Fibroblast of skin of scalp (primary cell): ENCODE results near the gene NCKAP5.

Experiments
- DNase-seq: peaks from one replicate; pipeline ENCODE4 v3.0.0-alpha.2; 2013

The NCKAP5 gene

GRCh38 chr2:132911726-132912724 lies 656.2 kb downstream of the NCKAP5 start:
- no peak for DNase-seq

GRCh38 chr2:132910432-132910831 lies 657.8 kb downstream of the NCKAP5 start:
- no peak for DNase-seq

- DNase-seq: peak; percentile 26
These were observed 658.8 kb downstream of the NCKAP5 start for GRCh38 chr2:132909427-132909826.

GRCh38 chr2:132904142-132904842 lies 664.0 kb downstream of the NCKAP5 start:
- no peak for DNase-seq

- DNase-seq: no peak
These were observed 665.6 kb downstream of the NCKAP5 start for GRCh38 chr2:132902626-132903025.

GRCh38 chr2:132901661-132902060 lies 666.6 kb downstream of the NCKAP5 start:
- DNase-seq: peak; percentile 13

- DNase-seq: no peak
These were observed 671.2 kb downstream of the NCKAP5 start for GRCh38 chr2:132897111-132897510.

- no peak for DNase-seq
These were observed 672.2 kb downstream of the NCKAP5 start for GRCh38 chr2:132896073-132896472.

GRCh38 chr2:132891498-132891897 lies 676.8 kb downstream of the NCKAP5 start:
- no peak for DNase-seq

GRCh38 chr2:132886574-132886973 lies 681.7 kb downstream of the NCKAP5 start:
- DNase-seq: no peak

- DNase-seq: no peak
These were observed 683.6 kb downstream of the NCKAP5 start for GRCh38 chr2:132884705-132885104.

GRCh38 chr2:132884292-132884691 lies 684.0 kb downstream of the NCKAP5 start:
- no peak for DNase-seq

GRCh38 chr2:132883430-132883829 lies 684.8 kb downstream of the NCKAP5 start:
- DNase-seq: no peak

GRCh38 chr2:132881546-132881945 lies 686.7 kb downstream of the NCKAP5 start:
- no peak for DNase-seq

- no peak for DNase-seq
These were observed 690.3 kb downstream of the NCKAP5 start for GRCh38 chr2:132877923-132878322.

- no peak for DNase-seq
These were observed 691.4 kb downstream of the NCKAP5 start for GRCh38 chr2:132876745-132877391.

GRCh38 chr2:132875193-132875592 lies 693.1 kb downstream of the NCKAP5 start:
- no peak for DNase-seq

- no peak for DNase-seq
These were observed 694.5 kb downstream of the NCKAP5 start for GRCh38 chr2:132873738-132874137.

GRCh38 chr2:132871831-132872230 lies 696.4 kb downstream of the NCKAP5 start:
- DNase-seq: no peak

GRCh38 chr2:132863961-132864360 lies 704.3 kb downstream of the NCKAP5 start:
- no peak for DNase-seq

GRCh38 chr2:132860220-132860619 lies 708.0 kb downstream of the NCKAP5 start:
- DNase-seq: no peak

GRCh38 chr2:132859590-132859989 lies 708.7 kb downstream of the NCKAP5 start:
- no peak for DNase-seq

- no peak for DNase-seq
These were observed 710.9 kb downstream of the NCKAP5 start for GRCh38 chr2:132857319-132857718.
